Measurements from ENCODE around the gene ZNF516. TPM values are rescaled to one million over a fixed set of nuclear protein-coding genes. Genes with fewer than 3 reads are reported as not detected.
A peak's percentile ranks its signal among the peaks of the same experiment; 100 is the strongest.

Gene ZNF516
- total RNA-seq, 1 donor from 2014 or later, result 108 TPM

DNA sequence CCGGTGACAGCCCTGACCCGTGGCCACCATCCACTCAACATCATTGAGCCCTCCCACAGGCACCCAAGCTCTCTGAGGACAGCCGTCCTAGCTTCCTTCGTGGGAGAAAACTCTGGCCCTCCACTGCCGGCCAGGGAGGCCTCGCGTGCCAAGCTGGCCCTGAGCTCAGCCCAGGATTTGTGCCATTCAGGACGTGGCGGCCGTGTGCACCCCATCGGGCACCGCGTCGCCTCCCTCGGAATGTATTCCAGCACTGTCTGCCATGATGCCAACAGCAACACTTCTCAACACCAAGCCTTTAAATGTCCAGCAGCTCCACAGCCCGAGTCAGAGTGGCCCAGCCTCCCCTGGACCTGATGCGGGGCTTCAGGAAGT lies 35.7 kb downstream of the ZNF516 start:
- H3K9me3 Mint-ChIP-seq (ENCODE audit: low read depth), result no peaks in the 10 kb centered on the region
- peaks cover 46% of the 10 kb centered on the region for H3K4me1 Mint-ChIP-seq (ENCODE audit: low read depth)
- no peak overlapping the region for H3K4me3 Mint-ChIP-seq (ENCODE audit: low read depth)
- H3K36me3 Mint-ChIP-seq (ENCODE audit: insufficient read depth), result peaks cover 26% of the 10 kb centered on the region
- DNase-seq (ENCODE audit: low spot score, unreplicated experiment), result no peak
- H3K27ac Mint-ChIP-seq, result peak overlapping the region; percentile 45
- no peaks in the 10 kb centered on the region for H3K27me3 Mint-ChIP-seq
- TF ChIP-seq, protein P1, sequence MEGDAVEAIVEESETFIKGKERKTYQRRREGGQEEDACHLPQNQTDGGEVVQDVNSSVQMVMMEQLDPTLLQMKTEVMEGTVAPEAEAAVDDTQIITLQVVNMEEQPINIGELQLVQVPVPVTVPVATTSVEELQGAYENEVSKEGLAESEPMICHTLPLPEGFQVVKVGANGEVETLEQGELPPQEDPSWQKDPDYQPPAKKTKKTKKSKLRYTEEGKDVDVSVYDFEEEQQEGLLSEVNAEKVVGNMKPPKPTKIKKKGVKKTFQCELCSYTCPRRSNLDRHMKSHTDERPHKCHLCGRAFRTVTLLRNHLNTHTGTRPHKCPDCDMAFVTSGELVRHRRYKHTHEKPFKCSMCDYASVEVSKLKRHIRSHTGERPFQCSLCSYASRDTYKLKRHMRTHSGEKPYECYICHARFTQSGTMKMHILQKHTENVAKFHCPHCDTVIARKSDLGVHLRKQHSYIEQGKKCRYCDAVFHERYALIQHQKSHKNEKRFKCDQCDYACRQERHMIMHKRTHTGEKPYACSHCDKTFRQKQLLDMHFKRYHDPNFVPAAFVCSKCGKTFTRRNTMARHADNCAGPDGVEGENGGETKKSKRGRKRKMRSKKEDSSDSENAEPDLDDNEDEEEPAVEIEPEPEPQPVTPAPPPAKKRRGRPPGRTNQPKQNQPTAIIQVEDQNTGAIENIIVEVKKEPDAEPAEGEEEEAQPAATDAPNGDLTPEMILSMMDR (IDR thresholded peaks at IDR 0.05; ENCODE audit: unreplicated experiment), result no peak

- Mint-ChIP-seq H3K4me1 (ENCODE audit: low read depth) (peaks cover 52% of the 10 kb centered on the region), H3K9me3 (ENCODE audit: low read depth) (no peaks in the 10 kb centered on the region), H3K4me3 (ENCODE audit: low read depth) (no peak overlapping the region), H3K36me3 (ENCODE audit: insufficient read depth) (peaks cover 26% of the 10 kb centered on the region), H3K27ac (peak overlapping the region; percentile 29), H3K27me3 (no peaks in the 10 kb centered on the region)
- TF ChIP-seq, protein P1 (IDR thresholded peaks at IDR 0.05; ENCODE audit: unreplicated experiment), result no peak
- no peak for DNase-seq (ENCODE audit: low spot score, unreplicated experiment)
Measured at GRCh38 chr18:76458522-76459311, 36.3 kb downstream of the ZNF516 start.

- H3K9me3 Mint-ChIP-seq (ENCODE audit: low read depth), result no peaks in the 10 kb centered on the region
- H3K27ac Mint-ChIP-seq, result peak overlapping the region; percentile 48
- H3K27me3 Mint-ChIP-seq, result no peaks in the 10 kb centered on the region
- DNase-seq (ENCODE audit: low spot score, unreplicated experiment), result no peak
- peaks cover 23% of the 10 kb centered on the region for H3K36me3 Mint-ChIP-seq (ENCODE audit: insufficient read depth)
- H3K4me1 Mint-ChIP-seq (ENCODE audit: low read depth), result peaks cover 58% of the 10 kb centered on the region
- no peak overlapping the region for H3K4me3 Mint-ChIP-seq (ENCODE audit: low read depth)
- TF ChIP-seq, protein P1 (IDR thresholded peaks at IDR 0.05; ENCODE audit: unreplicated experiment), result no peak
Measured at GRCh38 chr18:76457957-76458356, 37.1 kb downstream of the ZNF516 start.

DNA sequence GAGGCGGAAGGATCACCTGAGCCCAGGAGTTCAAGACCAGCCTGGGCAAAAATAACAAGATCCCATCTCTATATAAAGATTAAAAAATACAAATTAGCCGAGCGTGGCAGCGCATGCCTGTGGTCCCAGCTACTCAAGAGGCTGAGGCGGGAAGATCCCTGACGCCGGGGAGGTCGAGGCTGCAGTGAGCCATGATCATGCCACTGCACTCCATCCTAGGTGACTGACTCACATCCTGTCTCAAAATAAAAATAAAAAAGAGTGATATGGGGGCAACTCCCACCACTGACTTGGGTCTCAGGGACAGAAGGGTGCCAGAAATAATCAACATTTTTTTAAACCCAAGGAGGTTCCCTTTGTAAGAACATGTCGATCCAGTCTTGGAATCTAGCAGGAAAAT lies 37.6 kb downstream of the ZNF516 start:
- TF ChIP-seq, protein P1 (IDR thresholded peaks at IDR 0.05; ENCODE audit: unreplicated experiment), result no peak
- H3K27ac Mint-ChIP-seq, result peak overlapping the region; percentile 48
- peaks cover 62% of the 10 kb centered on the region for H3K4me1 Mint-ChIP-seq (ENCODE audit: low read depth)
- no peak for DNase-seq (ENCODE audit: low spot score, unreplicated experiment)
- peaks cover 21% of the 10 kb centered on the region for H3K36me3 Mint-ChIP-seq (ENCODE audit: insufficient read depth)
- H3K27me3 Mint-ChIP-seq, result no peaks in the 10 kb centered on the region
- H3K4me3 Mint-ChIP-seq (ENCODE audit: low read depth), result no peak overlapping the region
- H3K9me3 Mint-ChIP-seq (ENCODE audit: low read depth), result no peaks in the 10 kb centered on the region

- Mint-ChIP-seq H3K4me3 (ENCODE audit: low read depth) (no peak overlapping the region), H3K36me3 (ENCODE audit: insufficient read depth) (peaks cover 14% of the 10 kb centered on the region), H3K9me3 (ENCODE audit: low read depth) (no peaks in the 10 kb centered on the region), H3K27me3 (no peaks in the 10 kb centered on the region), H3K4me1 (ENCODE audit: low read depth) (peaks cover 67% of the 10 kb centered on the region), H3K27ac (peak overlapping the region; percentile 17)
- no peak for DNase-seq (ENCODE audit: low spot score, unreplicated experiment)
- TF ChIP-seq, protein P1 (IDR thresholded peaks at IDR 0.05; ENCODE audit: unreplicated experiment), result no peak
Measured at GRCh38 chr18:76456823-76457222, 38.2 kb downstream of the ZNF516 start.
